ENCODE measurements around the gene LRP6.

Gene LRP6

DNA sequence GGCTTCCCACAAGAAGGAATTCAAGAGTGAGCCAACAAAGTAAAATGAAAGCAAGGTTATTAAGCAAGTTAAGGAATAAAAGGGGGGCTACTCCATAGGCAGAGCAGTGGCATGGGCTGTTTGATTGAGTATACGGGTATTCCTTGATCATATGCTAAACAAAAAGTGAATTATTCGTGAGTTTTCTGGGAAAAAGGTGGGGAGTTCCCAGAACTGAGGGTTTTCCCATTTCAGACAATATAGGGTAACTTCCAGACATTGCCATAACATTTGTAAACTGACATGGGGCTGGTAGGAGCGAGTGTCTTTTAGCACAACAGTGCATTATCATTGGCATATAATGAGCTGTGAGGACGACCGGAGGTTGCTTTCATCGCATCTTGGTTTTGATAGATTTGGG is 198.1 kb downstream of the LRP6 start:
- Histone ChIP-seq H3K4me3 (no peak overlapping the region), H3K27ac (no peak overlapping the region)
- TF ChIP-seq, protein P1, sequence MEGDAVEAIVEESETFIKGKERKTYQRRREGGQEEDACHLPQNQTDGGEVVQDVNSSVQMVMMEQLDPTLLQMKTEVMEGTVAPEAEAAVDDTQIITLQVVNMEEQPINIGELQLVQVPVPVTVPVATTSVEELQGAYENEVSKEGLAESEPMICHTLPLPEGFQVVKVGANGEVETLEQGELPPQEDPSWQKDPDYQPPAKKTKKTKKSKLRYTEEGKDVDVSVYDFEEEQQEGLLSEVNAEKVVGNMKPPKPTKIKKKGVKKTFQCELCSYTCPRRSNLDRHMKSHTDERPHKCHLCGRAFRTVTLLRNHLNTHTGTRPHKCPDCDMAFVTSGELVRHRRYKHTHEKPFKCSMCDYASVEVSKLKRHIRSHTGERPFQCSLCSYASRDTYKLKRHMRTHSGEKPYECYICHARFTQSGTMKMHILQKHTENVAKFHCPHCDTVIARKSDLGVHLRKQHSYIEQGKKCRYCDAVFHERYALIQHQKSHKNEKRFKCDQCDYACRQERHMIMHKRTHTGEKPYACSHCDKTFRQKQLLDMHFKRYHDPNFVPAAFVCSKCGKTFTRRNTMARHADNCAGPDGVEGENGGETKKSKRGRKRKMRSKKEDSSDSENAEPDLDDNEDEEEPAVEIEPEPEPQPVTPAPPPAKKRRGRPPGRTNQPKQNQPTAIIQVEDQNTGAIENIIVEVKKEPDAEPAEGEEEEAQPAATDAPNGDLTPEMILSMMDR (IDR thresholded peaks at IDR 0.05) = no peak
- no peak for DNase-seq (ENCODE audit: low spot score)

All from coronary artery (tissue), 2 donors.